K562 (cell line): Measurements from ENCODE around the gene CSNK2A1. TPM values are rescaled to one million over a fixed set of nuclear protein-coding genes. Genes with fewer than 3 reads are reported as not detected.

Experiments used
- CBX2 ChIP-seq: fragments of 200-600 bp; sonication (generic); IDR thresholded peaks from one replicate; pipeline ENCODE4 v1.6.1; 2012; ENCODE audit warnings: mild to moderate bottlenecking, low read length, inconsistent platforms; ENCODE audit not compliant: insufficient read depth, poor library complexity, severe bottlenecking
- CBX3 ChIP-seq, 2 experiments: IDR thresholded peaks; 1 replicate in 1 of 2; 2 replicates in 1 of 2; pipeline ENCODE4 v1.6.1; 2012; ENCODE audit warnings: inconsistent platforms in 2 of 2, low read length in 2 of 2, borderline replicate concordance in 1 of 2, control low read depth in 1 of 2
- CHAMP1 ChIP-seq: fragments of 450-650 bp; IDR thresholded peaks from 2 replicates; pipeline ENCODE4 v1.6.1; 2016; ENCODE audit warnings: mild to moderate bottlenecking
- HDGF ChIP-seq: fragments of 450-650 bp; IDR thresholded peaks from 2 replicates; pipeline ENCODE4 v1.6.1; 2016
- HSF4 ChIP-seq: fragments of 250-450 bp; sonication (Bioruptor Pico); IDR thresholded peaks from 2 replicates; pipeline ENCODE4 v2.1.2; 2022; ENCODE audit warnings: mild to moderate bottlenecking, moderate library complexity, borderline replicate concordance
- MECOM ChIP-seq: fragments of 250-450 bp; sonication (Bioruptor Pico); IDR thresholded peaks from 2 replicates; pipeline ENCODE4 v1.8.0; 2022; ENCODE audit warnings: inconsistent platforms
- MXI1 ChIP-seq: IDR thresholded peaks from 2 replicates; pipeline ENCODE4 v1.6.1; 2011; ENCODE audit warnings: low read depth, mild to moderate bottlenecking, improper control_type of control experiment, low read length
- PYGO2 ChIP-seq: fragments of 450-650 bp; IDR thresholded peaks from 2 replicates; pipeline ENCODE4 v1.6.1; 2016; ENCODE audit warnings: mild to moderate bottlenecking, missing genetic modification characterization, moderate library complexity, missing compliant biosample characterization
- RBM25 ChIP-seq: fragments of 200-400 bp; formaldehyde crosslinking; IDR thresholded peaks from 2 replicates; pipeline ENCODE4 v1.6.1; 2018; ENCODE audit warnings: low read length, low read depth, moderate library complexity; ENCODE audit not compliant: severe bottlenecking
- SRF ChIP-seq, 2 experiments: fragments of 250-450, 450-650 bp in 1 of 2; sonication (Bioruptor Pico) in 1 of 2; sonication (generic) in 1 of 2; formaldehyde crosslinking; IDR thresholded peaks; 2 replicates each; pipeline versions ENCODE4 v1.5.0 to v1.5.1; 2020 to 2022; ENCODE audit warnings: mild to moderate bottlenecking in 1 of 2, missing genetic modification reagents in 1 of 2
- TRIM25 ChIP-seq: fragments of 450-650 bp; IDR thresholded peaks from 2 replicates; pipeline ENCODE4 v1.7.0; 2016; ENCODE audit warnings: borderline replicate concordance
- TRIM28 ChIP-seq: fragments of 450-650 bp; IDR thresholded peaks from 2 replicates; pipeline ENCODE4 v1.6.1; 2017
- ZNF175 ChIP-seq: fragments of 200-800 bp; sonication (Bioruptor generic); IDR thresholded peaks from 2 replicates; pipeline ENCODE4 v1.6.1; 2016; ENCODE audit warnings: low read depth, mild to moderate bottlenecking, missing genetic modification characterization, missing compliant biosample characterization
- ZNF239 ChIP-seq: fragments of 250-450 bp; sonication (Bioruptor Pico); IDR thresholded peaks from 2 replicates; pipeline ENCODE4 v1.4.0; 2020; ENCODE audit warnings: mild to moderate bottlenecking
- polyA plus RNA-seq, 8 experiments: library from polyadenylated mRNA; depleted of rRNA in 4 of 8; stranded (reverse) in 5 of 8; unstranded in 3 of 8; fragments of >200 nt; fragmentation: Nextera tagmentation in 2 of 8; fragmentation: Illumina TruSeq in 1 of 8; extraction: Ambion mirVana in 2 of 8; extraction: Trizol in 1 of 8; gene quantifications; 2 replicates each; pipeline versions ENCODE4 v1.2.1 to v1.2.3, GENCODE V29; 2011 to 2014; ENCODE audit warnings: inconsistent platforms in 1 of 8, missing spikeins in 1 of 8
- total RNA-seq, 7 experiments: library from RNA; depleted of rRNA in 6 of 7; stranded (reverse); fragments of >200 nt in 6 of 7; fragmentation: Illumina TruSeq in 2 of 7; extraction: Trizol in 2 of 7; gene quantifications; 2 replicates each; pipeline versions ENCODE4 v1.2.1 to v1.2.3, GENCODE V29; 2011 to 2021; ENCODE audit warnings: low replicate concordance in 1 of 7
- TF ChIP-seq, protein P1 (sequence below): sonication (generic); formaldehyde crosslinking; IDR thresholded peaks from 2 replicates; pipeline ENCODE4 v1.8.0; 2022; ENCODE audit warnings: mild to moderate bottlenecking, low read depth, missing genetic modification reagents
- TF ChIP-seq, protein P2 (sequence below): fragments of 200-800 bp; sonication (Bioruptor generic); IDR thresholded peaks from 2 replicates; pipeline ENCODE4 v1.6.1; 2016; ENCODE audit warnings: missing genetic modification characterization, missing compliant biosample characterization

Gene CSNK2A1
- total and polyA plus RNA-seq, 9 of the 15 experiments (the other 6 are each of a cell fraction or from before 2014, with no cell fraction given): 71.0 to 251 (median 103) TPM

GRCh38 chr20:584161-584970, 40.8 kb upstream of the CSNK2A1 start (continued):
- no peak for TF ChIP-seq CHAMP1
- TF ChIP-seq PYGO2: no peak
- no peak for TF ChIP-seq CBX2
- peak; percentile 83 for TF ChIP-seq TRIM28
- TF ChIP-seq, protein P1, sequence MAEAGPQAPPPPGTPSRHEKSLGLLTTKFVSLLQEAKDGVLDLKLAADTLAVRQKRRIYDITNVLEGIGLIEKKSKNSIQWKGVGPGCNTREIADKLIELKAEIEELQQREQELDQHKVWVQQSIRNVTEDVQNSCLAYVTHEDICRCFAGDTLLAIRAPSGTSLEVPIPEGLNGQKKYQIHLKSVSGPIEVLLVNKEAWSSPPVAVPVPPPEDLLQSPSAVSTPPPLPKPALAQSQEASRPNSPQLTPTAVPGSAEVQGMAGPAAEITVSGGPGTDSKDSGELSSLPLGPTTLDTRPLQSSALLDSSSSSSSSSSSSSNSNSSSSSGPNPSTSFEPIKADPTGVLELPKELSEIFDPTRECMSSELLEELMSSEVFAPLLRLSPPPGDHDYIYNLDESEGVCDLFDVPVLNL: no peak
- 0 out of 3 replicates have a peak, but pooled peaks of 1 of the 2 experiments have one; percentile 23 for TF ChIP-seq CBX3 (IDR thresholded peaks at IDR 0.05; ENCODE audit: borderline replicate concordance in 1 of 2, low read length in 2 of 2)
- TF ChIP-seq, protein P2, sequence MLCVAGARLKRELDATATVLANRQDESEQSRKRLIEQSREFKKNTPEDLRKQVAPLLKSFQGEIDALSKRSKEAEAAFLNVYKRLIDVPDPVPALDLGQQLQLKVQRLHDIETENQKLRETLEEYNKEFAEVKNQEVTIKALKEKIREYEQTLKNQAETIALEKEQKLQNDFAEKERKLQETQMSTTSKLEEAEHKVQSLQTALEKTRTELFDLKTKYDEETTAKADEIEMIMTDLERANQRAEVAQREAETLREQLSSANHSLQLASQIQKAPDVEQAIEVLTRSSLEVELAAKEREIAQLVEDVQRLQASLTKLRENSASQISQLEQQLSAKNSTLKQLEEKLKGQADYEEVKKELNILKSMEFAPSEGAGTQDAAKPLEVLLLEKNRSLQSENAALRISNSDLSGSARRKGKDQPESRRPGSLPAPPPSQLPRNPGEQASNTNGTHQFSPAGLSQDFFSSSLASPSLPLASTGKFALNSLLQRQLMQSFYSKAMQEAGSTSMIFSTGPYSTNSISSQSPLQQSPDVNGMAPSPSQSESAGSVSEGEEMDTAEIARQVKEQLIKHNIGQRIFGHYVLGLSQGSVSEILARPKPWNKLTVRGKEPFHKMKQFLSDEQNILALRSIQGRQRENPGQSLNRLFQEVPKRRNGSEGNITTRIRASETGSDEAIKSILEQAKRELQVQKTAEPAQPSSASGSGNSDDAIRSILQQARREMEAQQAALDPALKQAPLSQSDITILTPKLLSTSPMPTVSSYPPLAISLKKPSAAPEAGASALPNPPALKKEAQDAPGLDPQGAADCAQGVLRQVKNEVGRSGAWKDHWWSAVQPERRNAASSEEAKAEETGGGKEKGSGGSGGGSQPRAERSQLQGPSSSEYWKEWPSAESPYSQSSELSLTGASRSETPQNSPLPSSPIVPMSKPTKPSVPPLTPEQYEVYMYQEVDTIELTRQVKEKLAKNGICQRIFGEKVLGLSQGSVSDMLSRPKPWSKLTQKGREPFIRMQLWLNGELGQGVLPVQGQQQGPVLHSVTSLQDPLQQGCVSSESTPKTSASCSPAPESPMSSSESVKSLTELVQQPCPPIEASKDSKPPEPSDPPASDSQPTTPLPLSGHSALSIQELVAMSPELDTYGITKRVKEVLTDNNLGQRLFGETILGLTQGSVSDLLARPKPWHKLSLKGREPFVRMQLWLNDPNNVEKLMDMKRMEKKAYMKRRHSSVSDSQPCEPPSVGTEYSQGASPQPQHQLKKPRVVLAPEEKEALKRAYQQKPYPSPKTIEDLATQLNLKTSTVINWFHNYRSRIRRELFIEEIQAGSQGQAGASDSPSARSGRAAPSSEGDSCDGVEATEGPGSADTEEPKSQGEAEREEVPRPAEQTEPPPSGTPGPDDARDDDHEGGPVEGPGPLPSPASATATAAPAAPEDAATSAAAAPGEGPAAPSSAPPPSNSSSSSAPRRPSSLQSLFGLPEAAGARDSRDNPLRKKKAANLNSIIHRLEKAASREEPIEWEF (CRISPR knock-in tag): no peak
- TF ChIP-seq HDGF: no peak
- no peak for TF ChIP-seq HSF4 (CRISPR knock-in tag)
- TF ChIP-seq ZNF239: no peak
- no peak for TF ChIP-seq TRIM25
- no peak for TF ChIP-seq ZNF175 (CRISPR knock-in tag)
- no peak for TF ChIP-seq SRF (CRISPR knock-in tag; IDR thresholded peaks at IDR 0.05)
- no peak for TF ChIP-seq MECOM
- no peak for TF ChIP-seq RBM25
- no peak for TF ChIP-seq MXI1
